GM21529 (cell line): ENCODE measurements around the gene GSDME.

ENCODE experiments used
- ATAC-seq: cut with Tn5 transposase; IDR thresholded peaks from one replicate; pipeline ENCODE4 v1.9.1; 2021; ENCODE audit not compliant: unreplicated experiment

GSDME gene

DNA sequence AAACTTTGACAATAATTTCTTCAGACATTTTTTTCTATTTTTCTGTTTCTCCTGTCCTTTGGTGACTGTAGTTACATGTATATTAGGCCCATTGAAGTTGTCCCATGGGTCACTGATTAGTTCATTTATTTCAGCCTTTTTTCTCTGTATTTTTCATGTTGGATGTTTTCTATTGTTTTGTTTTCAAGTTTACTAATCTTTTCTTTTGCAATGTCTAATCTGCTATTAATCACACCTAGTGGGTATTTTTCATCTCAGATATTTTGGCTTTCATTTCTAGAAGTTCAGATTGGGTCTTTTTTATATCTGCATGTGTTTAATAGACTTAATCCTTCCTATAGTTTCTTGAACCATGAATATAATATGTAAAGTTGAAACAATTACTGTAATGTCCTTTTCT lies 99.3 kb downstream of the GSDME start:
- ATAC-seq, result no peak

DNA sequence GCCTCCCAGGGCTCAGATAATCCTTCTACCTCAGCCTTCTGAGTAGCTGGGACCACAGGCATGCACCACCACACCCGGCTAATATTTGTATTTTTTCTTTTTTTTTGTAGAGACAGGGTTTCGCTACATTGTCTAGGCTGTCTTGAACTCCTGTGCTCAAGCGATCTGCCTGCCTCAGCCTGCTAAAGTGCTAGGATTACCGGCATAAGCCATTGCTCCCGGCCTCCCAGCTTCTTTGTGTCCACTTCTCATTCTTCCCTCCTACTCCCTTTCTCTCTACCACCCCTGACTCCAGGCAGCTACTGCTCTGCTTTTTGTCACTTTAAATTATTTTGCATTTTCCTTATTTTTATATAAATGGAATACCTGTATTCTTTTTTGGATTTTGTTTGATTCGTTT lies 100.7 kb downstream of the GSDME start:
- no peak for ATAC-seq

DNA sequence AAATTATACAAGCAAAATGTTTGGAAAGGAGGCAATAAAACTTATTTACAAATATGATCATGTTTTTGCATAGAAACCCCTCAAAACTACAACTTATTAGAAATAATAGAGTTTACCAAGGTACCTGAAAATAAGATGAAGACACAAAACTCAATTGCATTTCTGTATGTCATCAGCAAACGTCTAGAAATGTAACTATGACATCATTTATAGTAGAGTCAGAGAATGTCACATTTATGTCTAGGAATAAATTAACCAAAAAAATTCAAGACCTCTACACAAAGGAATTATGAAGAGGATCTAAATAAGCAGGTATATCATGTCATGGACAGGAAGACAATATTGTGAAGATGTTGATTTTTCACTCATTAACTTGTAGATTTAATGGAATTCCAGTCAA lies 103.0 kb downstream of the GSDME start:
- no peak for ATAC-seq

DNA sequence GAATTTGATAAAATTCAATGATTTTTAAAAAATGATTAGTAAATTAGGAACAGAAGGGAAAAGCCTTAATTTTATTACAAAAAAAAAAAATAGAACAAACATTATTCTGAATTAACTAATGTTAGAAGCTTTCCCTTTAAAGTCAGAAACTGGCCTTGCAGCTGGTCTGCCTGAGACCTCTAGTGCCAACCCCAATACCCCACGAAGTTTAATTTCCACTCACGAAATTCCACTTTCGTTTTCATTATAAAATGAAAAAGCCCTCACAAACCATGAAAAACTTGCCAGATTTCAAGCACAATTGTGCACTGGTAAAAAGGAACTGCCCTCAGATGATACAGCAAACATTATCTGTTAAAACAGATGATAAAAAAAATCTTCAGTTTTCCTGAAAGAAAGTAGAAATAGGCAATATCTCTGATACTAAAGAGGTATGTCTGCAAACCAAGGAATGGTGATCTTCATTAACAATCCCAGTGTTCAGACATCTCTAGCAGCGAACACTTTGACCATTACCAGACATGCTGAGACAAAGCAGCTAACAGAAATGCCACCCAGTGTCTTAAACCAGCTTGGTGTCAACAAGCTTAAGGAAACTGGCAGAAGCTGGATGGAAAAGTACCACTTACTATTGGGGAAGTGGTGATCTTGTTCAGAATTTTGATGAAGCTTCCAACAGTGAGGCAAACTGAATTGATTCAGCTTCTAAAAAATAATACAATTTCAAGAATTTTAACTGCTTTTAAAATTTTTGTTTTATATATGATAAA lies 103.8 kb downstream of the GSDME start:
- no peak for ATAC-seq

DNA sequence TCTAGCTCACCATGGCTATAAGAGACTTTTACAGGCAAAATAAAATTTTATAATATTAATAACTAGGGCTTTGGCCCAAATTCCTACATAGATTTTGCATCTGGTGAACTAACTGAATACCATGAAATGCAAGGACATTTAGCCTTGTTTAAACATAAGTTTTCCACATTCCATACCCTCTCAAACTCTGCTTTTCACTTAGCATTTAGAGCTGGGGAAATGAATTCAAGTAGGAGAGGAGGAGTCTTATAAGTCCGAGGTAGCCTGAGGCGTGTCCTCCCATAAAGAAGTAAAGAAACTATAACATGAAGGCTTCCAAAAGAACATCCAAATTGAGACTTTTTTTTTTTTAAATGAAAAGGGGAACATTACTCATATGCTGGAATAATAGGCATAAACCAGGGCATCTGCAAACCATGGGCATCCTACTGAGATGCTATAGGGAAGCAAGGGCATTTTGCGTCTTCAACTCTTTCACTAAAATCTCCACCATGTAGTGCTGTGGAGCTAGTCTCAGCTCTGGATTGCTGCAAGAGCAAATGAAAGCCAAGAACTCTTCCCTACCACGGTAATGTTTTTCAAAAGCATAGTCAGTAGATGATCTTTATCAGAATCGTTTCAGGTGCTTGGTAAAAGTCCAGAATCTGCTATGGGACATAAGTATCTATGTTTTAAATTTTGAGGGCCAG lies 104.9 kb downstream of the GSDME start:
- ATAC-seq, result no peak
